Stimulated activated CD4-positive, alpha-beta T cell treated with anti-CD3 and anti-CD28 coated beads, Interleukin-15, amount 100 ng/mL, for 48 hours (primary cell): ENCODE results near the gene THAP8.

ENCODE experiments used
- DNase-seq, 2 donors: peaks; one replicate each; pipeline ENCODE4 v3.0.0-alpha.2; 2020; ENCODE audit warnings: low read depth in 2 of 2

THAP8 gene, protein sequence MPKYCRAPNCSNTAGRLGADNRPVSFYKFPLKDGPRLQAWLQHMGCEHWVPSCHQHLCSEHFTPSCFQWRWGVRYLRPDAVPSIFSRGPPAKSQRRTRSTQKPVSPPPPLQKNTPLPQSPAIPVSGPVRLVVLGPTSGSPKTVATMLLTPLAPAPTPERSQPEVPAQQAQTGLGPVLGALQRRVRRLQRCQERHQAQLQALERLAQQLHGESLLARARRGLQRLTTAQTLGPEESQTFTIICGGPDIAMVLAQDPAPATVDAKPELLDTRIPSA

DNA sequence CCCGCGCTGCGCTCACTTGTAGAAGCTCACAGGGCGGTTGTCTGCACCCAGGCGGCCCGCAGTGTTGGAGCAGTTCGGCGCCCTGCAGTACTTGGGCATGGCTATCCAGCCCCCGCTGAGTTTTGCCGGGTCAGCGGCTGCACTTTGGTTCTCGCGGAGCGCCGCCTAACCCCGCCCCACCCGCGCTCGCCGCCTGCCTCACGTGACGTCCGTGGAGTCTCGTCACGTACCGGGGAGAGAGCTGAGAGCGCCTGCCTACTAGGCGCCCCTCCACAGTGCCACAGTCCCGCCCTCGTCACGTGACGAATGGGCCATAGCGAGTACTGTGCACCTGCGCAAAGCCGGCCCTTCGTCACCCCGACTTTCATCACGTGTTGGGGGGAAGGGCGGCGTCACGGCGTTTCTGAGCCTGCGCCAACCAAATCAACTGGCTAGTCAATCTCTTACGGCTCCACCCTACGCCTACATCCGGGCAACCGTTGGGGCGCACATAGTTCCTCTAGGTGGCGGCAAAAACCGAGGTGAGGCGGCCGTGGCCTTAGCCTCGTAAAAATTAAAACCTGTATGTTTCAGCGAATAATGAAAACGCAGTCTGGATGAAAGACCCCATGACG is at the start of gene THAP8:
Gene THAP8, minus strand, starts transcription at position 167 of the 614 bp plus-strand sequence. Its CDS starts 68 bp downstream, at position 99.
- peak; percentile 99 for DNase-seq

DNA sequence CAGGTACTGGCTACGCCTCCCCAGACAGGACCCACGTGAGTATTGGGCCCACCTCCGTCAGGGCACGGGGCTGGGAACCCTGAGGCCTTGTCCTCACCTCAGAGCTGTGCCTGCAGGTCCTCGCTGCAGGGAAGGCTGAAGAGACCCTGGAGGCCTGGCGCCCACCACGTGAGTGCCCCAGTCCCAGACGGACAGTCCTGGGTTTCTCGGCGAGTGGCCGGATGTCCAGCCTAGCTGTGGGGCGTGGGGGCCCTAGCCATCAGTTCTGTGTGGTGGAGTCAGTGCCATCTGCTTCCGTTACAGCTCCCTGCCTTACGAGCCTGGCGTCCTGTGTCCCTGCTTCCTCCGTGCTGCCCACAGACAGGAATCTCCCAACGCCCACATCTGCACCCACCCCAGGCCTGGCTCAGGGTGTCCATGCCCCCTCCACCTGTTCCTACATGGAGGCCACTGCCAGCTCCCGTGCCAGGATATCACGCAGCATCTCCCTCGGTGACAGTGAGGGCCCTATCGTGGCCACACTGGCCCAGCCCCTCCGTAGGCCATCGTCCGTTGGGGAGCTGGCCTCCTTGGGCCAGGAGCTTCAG is 49.0 kb upstream of the THAP8 start:
- DNase-seq: no peak

DNA sequence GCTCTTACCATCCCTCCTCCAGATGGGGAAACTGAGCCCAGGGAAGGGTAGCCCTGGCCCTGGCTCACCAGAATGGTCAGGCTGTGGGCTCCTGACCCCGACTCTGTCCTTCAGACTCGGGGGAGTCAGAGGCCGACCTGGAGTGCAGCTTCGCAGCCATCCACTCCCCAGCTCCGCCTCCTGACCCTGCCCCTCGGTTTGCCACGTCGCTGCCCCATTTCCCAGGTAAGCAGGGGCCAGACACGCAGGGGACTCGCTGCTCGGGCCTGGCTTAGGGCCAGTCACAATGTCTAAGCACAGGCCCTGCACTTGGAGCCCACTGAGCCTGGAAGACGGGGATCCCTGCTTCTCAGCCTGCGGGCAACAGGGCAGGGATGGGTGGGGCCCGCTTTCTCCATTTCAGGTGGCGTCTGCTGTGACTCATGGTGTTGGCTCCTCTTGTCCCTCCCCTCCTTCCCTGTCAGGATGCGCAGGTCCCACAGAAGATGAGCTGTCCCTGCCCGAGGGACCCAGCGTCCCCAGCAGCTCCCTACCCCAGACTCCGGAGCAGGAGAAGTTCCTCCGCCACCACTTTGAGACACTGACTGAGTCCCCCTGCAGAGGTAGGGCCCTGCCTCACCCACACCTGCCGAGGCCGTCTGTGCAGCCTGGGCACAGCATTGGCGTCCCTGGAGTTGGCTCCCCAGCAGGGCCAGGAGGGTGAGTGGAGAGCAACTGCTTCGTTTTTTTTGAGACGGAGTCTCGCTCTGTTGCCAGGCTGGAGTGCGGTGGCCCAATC is 47.7 kb upstream of the THAP8 start:
- no peak for DNase-seq

DNA sequence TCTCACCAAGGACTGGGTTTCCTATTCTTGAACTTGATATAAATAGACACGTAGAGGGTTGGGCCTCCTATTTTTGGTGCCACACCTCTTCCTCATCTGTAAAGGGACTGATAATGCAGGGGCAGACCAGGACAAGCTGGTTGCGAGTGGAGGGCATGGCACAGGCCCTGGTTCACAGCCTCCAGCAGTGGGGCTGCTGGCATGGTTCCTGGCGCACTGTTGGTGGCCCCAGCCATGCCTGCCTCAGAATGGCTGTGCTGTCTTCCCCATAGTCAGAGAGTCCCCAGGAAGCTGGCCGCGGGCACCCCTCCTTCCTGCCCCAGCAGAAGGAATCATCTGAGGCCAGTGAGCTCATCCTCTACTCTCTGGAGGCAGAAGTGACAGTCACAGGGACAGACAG is 46.4 kb upstream of the THAP8 start:
- DNase-seq: no peak

DNA sequence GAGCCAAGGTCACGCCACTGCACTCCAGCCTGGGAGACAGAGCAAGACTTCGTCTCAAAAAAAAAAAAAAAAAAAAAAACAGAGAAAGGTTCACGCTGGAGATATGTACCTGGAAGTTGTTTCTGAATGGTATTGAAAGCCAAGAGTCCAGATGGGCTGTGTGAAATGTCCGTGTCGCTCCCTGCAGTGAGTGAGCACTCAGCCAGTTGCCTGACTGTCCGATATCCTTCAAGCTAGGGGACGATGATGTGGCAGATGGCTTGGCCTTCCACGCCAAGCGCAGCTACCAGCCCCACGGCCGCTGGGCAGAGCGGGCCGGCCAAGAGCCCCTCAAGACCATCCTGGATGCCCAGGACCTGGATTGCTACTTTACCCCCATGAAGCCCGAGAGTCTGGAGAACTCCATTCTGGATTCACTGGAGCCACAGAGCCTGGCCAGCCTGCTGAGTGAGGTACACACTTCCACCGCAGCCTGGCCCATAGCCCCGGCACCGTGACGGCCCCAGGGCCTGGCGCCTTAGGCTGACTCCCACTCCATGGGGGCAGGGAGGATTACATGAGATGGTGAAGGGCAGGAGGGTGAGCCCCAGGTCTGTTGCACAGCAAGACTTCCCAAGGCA is 45.2 kb upstream of the THAP8 start:
- DNase-seq: no peak

DNA sequence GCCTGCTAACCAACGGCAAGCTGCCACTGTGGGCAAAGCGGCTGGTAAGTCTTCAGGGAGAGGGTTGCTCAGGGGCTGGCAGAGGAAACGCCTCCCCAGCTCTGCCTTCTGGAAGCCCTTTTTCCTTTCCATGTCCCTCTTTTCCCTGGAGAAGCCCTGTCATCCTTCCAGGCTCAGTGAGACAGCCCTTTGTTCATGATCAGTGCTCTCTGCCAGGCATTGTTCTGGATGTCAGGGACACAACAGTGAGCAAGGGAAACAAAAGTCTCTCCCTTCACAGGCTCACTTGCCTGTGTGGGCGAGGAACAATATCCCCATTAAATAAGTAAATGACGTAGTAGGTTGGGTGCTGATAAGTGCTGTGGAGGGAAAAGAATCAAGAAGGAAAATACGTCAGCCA is 43.0 kb upstream of the THAP8 start:
- DNase-seq: no peak

DNA sequence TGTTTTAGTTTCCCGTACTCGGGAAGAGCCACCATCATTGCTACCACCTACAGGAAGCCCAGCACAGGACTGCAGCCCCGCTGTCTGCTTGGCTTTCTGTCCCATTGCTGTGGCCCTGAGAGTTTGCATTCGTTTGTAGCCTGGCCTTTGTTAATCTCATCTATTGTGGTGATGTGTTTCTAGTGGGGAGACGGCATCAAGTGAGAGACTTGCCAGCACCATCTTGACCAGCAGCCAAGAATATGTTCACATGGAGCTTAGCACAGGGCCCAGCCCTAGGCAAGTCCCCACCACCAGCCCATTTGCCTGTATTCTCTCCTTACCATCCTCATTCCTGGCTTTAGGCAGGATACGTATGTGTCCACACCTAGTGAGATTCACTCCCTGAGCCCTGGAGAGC is 39.6 kb upstream of the THAP8 start:
- no peak for DNase-seq

DNA sequence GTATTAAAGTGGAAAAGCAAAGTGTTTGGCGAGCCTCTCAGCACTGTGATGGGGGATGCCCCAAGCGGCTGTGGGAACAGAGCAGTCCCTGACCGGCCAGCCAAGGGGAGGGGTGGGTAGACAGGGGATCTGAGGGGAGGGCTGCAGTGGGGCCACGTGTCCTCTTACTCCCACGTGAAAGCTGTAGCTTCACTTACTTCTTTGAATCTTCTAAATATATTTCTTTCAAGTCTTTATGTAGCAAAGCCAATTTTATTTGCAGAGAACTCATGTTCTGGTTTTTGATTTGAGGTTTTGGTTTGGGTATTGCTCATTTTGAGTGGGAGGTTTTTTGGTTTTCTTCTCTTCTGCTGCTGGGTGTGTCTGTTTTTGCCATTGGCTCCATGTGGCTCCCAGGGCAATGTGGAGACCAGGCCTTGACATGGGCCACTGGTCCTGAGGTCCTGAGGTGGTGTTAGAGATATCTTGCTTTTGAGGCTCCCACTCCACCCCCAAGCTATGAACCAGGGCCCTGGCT is 39.1 kb upstream of the THAP8 start:
- peak in 1 of 2 donors; percentile 7 for DNase-seq

DNA sequence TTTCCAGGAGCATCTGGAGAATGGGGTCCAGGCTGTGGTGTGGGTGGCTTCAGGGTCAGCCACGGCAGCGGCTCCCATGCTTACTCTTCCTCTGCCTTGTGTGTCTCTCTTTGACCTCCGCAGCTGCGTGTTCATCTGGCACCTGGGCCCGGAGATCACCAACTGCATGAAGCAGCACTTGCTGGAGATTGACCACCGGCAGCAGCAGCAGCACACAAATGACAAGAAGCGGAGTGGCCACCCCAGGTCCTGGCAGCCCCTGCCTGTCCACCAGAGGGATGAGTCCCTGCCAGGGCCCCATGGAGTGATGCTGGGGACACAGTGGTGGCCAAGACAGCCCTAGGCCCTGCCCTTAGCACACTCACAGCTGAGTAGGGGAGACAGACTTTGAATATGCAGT is 38.5 kb upstream of the THAP8 start:
- DNase-seq: no peak

DNA sequence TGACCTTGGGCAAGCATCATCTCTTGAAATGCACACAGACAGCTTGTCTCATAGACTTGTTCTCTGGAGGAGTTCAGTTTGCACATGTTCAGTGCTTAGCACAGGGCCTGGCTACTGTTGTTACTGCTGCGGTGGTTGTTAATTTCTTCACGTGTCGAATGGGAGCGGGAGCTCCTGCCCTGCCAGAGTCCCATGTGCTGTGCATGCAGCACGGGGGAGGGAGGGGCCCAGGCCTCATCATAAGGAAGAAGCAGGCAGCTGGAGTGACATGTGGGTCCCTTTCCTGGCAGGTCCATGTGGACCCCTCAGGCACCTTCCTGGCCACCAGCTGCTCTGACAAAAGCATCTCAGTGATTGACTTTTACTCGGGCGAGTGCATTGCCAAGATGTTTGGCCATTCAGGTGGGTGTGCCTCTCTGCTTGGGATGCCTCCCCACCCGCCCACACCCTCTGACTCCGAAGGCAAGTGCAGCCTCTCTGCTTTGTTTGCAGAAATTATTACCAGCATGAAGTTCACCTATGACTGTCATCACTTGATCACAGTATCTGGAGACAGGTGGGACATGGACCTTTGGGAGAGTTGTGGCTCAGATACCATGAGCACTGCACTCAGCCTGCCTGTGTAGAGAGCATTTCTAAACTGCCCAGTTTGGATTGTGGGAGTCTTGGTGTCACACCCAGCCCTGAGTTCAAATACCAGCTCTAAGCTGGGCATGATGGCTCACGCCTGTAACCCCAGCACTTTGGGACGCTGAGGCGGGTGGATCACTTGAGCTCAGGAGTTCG is 37.0 kb upstream of the THAP8 start:
- DNase-seq: no peak

DNA sequence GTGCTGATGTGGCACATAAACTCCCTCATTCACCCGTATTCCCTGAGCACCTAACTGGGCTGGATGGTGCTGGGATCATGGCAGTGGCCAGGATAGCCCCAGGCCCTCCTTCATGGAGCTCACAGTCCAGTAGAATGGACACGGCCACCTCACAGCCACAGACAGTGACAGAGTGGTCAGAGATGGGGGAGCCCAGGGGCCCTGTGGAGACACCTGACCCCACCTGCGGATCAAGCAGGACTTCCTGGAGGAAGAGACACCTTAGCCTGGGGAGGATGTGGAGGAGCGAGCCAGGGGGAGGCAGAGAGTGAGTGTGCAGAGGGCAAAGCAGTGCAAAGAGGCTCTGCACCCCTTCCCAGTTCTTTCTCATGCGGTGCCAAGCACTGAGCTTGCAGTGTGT is 35.8 kb upstream of the THAP8 start:
- no peak for DNase-seq

DNA sequence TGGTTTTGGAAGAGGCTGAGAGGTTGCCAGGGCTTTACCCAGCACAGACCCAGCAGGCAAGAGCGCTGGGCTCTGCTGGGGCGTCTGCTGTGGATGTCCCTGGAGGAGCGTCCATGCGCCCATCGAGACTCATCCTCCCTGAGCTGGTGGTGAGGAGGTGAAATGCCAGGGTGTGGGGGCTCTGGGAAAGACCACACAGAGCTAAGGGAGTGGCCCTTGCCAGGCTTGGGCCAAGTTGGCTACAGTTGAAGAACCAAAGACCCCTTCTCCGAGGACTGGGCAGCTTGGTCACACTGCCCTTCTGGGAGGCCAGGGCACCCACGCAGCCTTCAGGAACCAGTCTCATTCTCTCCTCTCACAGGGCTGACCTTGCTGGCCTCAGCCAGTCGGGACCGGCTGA is 32.2 kb upstream of the THAP8 start:
- no peak for DNase-seq

DNA sequence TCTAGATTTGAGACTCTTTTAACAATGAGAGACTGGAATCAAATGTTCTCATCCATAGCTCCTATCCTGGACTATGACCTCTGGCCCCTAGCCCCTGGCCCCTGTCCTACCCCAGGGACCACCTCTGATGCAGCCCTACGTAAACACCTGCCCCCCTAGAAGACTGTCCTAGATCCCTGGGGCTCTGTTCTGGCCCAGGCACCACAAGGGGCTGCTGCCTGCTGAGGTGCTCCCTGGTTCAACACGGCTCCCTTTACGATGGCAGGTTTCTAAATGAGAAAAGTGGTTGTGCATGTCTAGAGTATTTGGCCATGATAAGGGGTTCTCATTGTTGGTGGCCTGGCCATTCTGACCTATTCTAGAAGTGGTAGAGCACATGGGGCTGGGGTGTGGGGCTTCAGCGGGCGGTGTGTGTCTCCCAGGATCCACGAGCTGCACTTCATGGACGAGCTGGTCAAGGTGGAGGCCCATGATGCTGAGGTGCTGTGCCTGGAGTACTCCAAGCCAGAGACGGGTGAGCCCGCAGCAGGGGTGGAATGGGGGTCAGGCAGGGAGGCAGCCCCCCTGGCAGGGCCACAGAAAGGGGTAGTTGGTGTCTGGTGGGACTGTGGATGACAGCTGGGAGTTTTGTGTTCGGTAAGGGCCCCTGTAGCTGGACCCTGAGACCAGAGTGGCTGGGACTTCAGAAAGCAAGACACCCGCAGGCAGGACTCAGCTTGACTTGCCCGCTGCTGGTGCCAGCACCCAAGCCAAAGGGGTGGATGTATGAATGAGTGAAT is 30.3 kb upstream of the THAP8 start:
- DNase-seq: no peak

DNA sequence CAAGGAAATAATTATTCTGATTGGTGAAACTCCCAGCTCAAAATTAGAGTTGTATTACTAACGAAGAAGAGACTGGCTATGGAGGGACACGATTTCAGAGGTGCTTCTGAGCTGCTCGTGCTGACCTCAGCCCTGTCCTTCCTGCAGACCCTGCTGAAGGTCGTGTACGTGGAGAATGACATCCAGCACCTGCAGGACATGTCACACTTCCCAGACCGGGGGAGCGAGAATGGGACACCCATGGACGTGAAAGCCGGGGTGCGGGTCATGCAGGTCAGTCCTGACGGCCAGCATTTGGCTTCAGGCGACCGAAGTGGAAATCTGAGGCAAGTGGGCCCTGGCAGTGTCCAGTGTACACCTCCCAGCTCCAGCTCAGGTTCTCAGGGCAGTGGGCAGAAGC is 28.8 kb upstream of the THAP8 start:
- DNase-seq: no peak

DNA sequence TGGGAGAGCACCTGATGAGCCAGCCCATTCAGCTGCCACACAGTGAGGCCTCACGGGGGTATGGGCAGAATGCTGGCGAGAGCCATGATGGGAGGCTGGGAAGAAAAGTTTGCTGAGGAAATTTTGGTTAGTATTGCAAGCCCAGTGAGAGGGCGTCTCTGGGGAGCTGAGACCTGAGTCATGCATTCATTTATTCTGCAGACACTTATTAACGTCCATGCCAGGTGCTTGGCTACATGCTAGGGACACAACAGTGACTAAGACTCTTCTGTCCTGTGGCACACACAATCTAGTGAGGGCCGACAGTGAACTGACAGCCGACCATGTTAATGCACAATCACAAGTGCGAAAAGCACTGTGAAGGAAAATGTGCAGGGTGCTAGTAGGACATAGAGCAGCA is 27.8 kb upstream of the THAP8 start:
- DNase-seq: no peak

DNA sequence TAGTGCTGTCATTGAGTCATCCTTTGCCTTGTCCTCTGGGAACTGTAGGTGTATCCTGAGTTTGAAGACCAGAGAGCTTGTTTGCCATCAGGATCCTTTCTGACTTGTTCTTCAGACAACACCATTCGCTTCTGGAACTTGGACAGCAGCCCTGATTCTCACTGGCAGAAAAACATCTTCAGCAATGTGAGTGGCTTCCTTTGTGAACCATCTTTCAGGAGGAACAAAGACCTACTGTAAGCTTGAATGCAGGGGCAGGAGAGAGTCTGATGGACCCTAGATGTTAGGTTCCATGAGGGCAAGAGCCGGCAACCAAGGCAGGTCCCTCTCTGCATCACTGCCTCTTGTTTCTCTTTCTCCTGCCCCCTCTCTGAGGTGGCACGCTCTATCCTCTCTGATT is 27.3 kb upstream of the THAP8 start:
- DNase-seq: no peak

DNA sequence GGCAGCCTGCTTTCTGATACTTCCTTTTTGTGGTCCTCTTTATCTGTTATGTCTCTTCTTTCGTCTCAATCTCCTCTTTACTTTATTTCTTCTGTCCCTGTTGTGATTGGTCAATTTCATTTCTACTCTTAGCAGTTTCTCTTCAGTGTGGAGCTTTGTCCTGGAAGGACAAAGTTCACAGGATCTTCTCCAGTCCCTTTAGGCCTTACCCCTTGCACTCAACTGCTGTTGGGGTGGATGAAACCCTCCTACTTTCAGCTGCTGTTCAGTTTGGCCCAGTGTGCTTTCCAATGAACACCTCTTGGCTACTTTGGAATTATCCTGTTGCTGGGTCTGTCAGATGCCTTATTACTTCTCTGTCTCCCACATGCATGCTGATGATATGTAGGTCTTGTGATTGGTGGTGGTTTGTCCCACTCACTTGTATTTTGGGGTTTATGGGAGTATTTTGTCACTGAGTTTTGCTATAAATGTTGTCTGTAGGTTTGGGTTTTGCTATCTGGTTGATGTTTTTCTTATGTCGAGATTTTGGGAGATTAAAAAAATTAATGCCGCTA is 25.4 kb upstream of the THAP8 start:
- no peak for DNase-seq

DNA sequence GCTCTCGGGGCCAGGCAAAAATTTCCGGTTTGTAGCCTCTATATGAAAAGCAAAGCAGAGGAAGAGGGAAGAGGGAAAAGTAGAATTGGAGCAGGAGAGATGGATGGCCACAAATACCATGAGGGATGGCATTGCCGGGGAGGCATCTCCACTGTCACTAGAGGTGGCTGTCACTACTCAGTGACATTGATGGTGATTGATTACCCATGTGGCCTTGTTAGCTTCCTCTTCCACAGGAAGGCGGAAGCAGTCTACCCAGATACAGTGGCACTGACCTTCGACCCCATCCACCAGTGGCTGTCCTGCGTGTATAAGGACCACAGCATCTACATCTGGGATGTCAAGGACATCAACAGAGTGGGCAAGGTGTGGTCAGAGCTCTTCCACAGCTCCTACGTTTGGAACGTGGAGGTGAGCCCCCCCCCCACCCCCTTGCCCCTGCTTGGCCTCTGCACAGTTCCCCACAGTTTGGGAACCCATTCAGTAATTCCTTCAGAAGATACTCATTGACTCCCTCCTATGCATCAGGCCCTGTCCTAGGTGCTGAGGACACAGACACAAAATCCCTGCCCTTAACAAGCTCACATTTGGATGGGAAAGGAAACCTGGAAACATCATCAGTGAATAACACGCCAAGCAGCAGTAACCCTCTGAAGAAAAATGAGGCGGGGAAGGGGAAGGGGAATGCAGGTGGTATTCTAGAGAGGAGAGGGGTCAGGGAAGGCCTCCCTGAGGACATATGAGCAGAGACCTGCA is 19.2 kb upstream of the THAP8 start:
- no peak for DNase-seq

DNA sequence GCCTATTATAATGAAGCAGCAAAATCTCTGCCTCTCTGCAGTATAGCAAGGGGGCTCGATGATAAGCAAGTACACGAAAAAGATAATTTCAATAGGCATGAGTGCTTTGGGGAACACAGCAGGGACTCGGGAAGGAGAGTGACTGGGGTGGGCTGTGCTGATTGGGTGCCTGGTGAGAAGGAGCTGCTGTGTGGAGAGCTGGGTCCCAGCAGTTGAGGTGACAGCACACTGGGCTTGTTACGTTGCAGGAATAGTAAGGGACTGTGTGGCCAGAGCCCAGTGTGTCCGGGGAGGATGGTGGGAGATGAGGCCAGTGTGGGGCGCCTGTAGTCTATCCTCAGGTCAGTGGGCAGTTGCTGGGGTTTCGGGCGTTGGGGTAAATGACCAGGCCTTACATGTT is 18.0 kb upstream of the THAP8 start:
- no peak for DNase-seq
